Subcutaneous abdominal adipose tissue (tissue), 5 donors: ENCODE results near the gene CTXND1.

ENCODE experiments used
- H3K27ac ChIP-seq: one replicate; pipeline ENCODE4 v1.7.0; 2013; ENCODE audit warnings: low read depth, mild to moderate bottlenecking, inconsistent platforms, low read length, moderate library complexity
- H3K27me3 ChIP-seq, 5 donors: one replicate each; pipeline ENCODE4 v1.7.0; 2013; ENCODE audit warnings: low read length in 5 of 5, inconsistent platforms in 1 of 5; ENCODE audit not compliant: control insufficient read depth in 5 of 5, insufficient read depth in 4 of 5
- H3K36me3 ChIP-seq, 5 donors: one replicate each; pipeline ENCODE4 v1.7.0; 2013; ENCODE audit warnings: low read length in 5 of 5; ENCODE audit not compliant: control insufficient read depth in 5 of 5, insufficient read depth in 5 of 5
- H3K4me1 ChIP-seq, 5 donors: one replicate each; pipeline ENCODE4 v1.7.0; 2013; ENCODE audit warnings: low read length in 5 of 5, mild to moderate bottlenecking in 3 of 5, moderate library complexity in 1 of 5; ENCODE audit not compliant: control insufficient read depth in 5 of 5, insufficient read depth in 5 of 5
- H3K4me3 ChIP-seq, 5 donors: one replicate each; pipeline ENCODE4 v1.7.0; 2013; ENCODE audit warnings: low read length in 5 of 5, low read depth in 1 of 5
- H3K9ac ChIP-seq, 5 donors: one replicate each; pipeline ENCODE4 v1.7.0; 2013; ENCODE audit warnings: low read length in 5 of 5, mild to moderate bottlenecking in 4 of 5, moderate library complexity in 3 of 5
- H3K9me3 ChIP-seq, 5 donors: one replicate each; pipeline ENCODE4 v1.7.0; 2013; ENCODE audit warnings: low read length in 5 of 5; ENCODE audit not compliant: control insufficient read depth in 5 of 5
- donor health status: healthy.
- donor health status: healthy.
- donor health status: healthy.
- donor health status: healthy.
- donor health status: healthy.

The CTXND1 gene

DNA sequence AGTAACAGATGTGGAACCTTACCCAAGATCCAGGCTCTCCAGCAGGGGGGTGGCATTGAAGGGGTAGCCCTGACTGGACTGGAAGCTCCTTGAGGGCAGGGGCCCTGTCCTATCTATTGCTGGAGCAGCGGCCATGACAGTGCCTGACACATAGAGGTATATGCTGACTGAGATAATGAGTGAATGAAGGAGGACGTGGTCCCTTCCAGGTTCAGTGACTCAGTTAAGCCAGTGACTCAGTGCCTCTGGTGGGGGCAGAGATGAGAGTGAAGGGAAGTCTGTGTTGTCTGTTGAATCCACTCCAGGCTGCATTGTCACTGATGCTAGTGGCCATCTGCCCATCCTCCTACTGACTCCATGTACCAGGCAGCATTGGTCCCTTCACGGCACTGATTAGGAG lies 13.0 kb upstream of the CTXND1 start:
- Histone ChIP-seq H3K9me3 (peaks cover 0 to 2% (median 0%) of the 10 kb centered on the region in 5 donors), H3K27me3 (peaks cover 8 to 28% (median 16%) of the 10 kb centered on the region in 5 donors), H3K27ac (no peak overlapping the region), H3K4me1 (no peaks in the 10 kb centered on the region), H3K4me3 (no peak overlapping the region), H3K36me3 (no peaks in the 10 kb centered on the region), H3K9ac (no peak overlapping the region)

GRCh38 chr15:80264031-80264430 lies 12.0 kb upstream of the CTXND1 start:
- Histone ChIP-seq H3K36me3 (no peaks in the 10 kb centered on the region), H3K27ac (no peak overlapping the region), H3K27me3 (peaks cover 10 to 33% (median 18%) of the 10 kb centered on the region in 5 donors), H3K9ac (no peak overlapping the region), H3K4me1 (no peaks in the 10 kb centered on the region), H3K9me3 (peaks cover 0 to 2% (median 0%) of the 10 kb centered on the region in 5 donors), H3K4me3 (no peak overlapping the region)

DNA sequence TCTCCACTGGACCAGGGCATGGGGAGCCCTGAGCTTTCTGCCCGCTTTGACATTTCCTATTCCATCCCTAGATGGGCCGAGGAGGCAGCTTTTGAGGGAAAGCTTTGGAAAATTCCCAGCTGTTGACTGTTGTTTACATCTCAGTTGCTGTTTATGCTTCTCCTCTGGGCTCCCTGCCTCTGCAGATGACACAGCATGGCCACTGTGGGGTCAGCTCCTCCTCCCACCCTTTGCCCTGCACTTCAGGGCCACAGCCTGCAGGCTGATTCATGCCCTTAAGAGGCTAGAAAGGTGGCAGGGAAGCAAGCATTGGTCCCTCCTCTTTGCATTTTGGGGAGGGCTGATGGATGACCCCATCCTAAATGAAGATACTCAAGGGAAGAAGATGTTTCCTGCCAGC lies 8.5 kb upstream of the CTXND1 start:
- Histone ChIP-seq H3K9ac (no peak overlapping the region), H3K36me3 (no peaks in the 10 kb centered on the region), H3K4me3 (no peak overlapping the region), H3K4me1 (no peaks in the 10 kb centered on the region), H3K27me3 (peaks cover 8 to 30% (median 12%) of the 10 kb centered on the region in 5 donors), H3K27ac (no peak overlapping the region), H3K9me3 (peaks cover 0 to 2% (median 0%) of the 10 kb centered on the region in 5 donors)

- H3K36me3 ChIP-seq, result no peaks in the 10 kb centered on the region
- peaks cover 8 to 32% (median 12%) of the 10 kb centered on the region in 5 donors for H3K27me3 ChIP-seq
- no peaks in the 10 kb centered on the region for H3K4me1 ChIP-seq
- peaks cover 0 to under 1% (median 0%) of the 10 kb centered on the region in 5 donors for H3K9me3 ChIP-seq
- no peak overlapping the region for H3K27ac ChIP-seq
- no peak overlapping the region for H3K9ac ChIP-seq
- no peak overlapping the region for H3K4me3 ChIP-seq
Observed at GRCh38 chr15:80259942-80260510, 8.0 kb upstream of the CTXND1 start.

GRCh38 chr15:80251428-80252120 lies 439 bp downstream of the CTXND1 start:
- no peaks in the 10 kb centered on the region for H3K36me3 ChIP-seq
- H3K4me1 ChIP-seq, result peaks cover 0 to 11% (median 8%) of the 10 kb centered on the region in 5 donors
- no peak overlapping the region for H3K27ac ChIP-seq
- H3K27me3 ChIP-seq, result peaks cover 20 to 66% (median 33%) of the 10 kb centered on the region in 5 donors
- no peak overlapping the region for H3K9ac ChIP-seq
- H3K9me3 ChIP-seq, result no peaks in the 10 kb centered on the region
- peak overlapping the region in 4 of 5 donors; percentile 8 to 53 (median 48) for H3K4me3 ChIP-seq

GRCh38 chr15:80250614-80251427 lies 1.2 kb downstream of the CTXND1 start:
- Histone ChIP-seq H3K27ac (no peak overlapping the region), H3K27me3 (peaks cover 20 to 66% (median 33%) of the 10 kb centered on the region in 5 donors), H3K9ac (no peak overlapping the region)

DNA sequence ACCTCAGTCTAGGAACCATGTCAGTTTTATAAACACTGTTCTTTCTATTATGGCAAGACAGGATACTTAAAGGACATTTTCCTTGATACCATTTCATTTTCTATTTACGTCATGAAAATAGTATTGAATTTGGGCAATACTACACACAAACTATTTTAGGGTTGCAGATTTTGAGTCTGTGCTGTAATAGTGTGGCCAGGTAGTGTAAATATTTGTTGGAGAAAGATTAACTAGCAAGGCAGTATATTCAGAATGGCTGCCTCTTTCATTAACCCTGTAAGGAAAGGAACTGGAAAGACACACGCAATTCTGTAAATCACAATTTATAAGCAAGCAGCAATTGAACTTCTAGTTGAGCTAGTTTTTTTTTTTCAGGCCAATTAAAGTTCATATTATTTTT lies 2.0 kb downstream of the CTXND1 start:
- peaks cover 20 to 68% (median 35%) of the 10 kb centered on the region in 5 donors for H3K27me3 ChIP-seq

More at GRCh38 chr15:80250614-80251427, 1.2 kb downstream of the CTXND1 start:
- Histone ChIP-seq H3K9me3 (no peaks in the 10 kb centered on the region), H3K4me1 (peaks cover 0 to 11% (median 8%) of the 10 kb centered on the region in 5 donors), H3K4me3 (no peak overlapping the region), H3K36me3 (no peaks in the 10 kb centered on the region)

GRCh38 chr15:80247320-80247719 lies 4.7 kb downstream of the CTXND1 start:
- Histone ChIP-seq H3K4me1 (peaks cover 0 to 15% (median 10%) of the 10 kb centered on the region in 5 donors), H3K27me3 (peaks cover 13 to 54% (median 27%) of the 10 kb centered on the region in 5 donors), H3K36me3 (no peaks in the 10 kb centered on the region), H3K4me3 (no peak overlapping the region), H3K27ac (no peak overlapping the region), H3K9me3 (no peaks in the 10 kb centered on the region), H3K9ac (no peak overlapping the region)

More for the DNA sequence above, 2.0 kb downstream of the CTXND1 start:
- Histone ChIP-seq H3K4me1 (peaks cover 0 to 11% (median 8%) of the 10 kb centered on the region in 5 donors), H3K36me3 (no peaks in the 10 kb centered on the region), H3K27ac (no peak overlapping the region), H3K9me3 (no peaks in the 10 kb centered on the region), H3K4me3 (no peak overlapping the region), H3K9ac (no peak overlapping the region)

GRCh38 chr15:80246425-80246894 lies 5.6 kb downstream of the CTXND1 start:
- H3K27ac ChIP-seq, result no peak overlapping the region
- no peaks in the 10 kb centered on the region for H3K36me3 ChIP-seq
- no peaks in the 10 kb centered on the region for H3K9me3 ChIP-seq
- no peak overlapping the region for H3K9ac ChIP-seq
- H3K4me3 ChIP-seq, result no peak overlapping the region
- peaks cover 8 to 49% (median 21%) of the 10 kb centered on the region in 5 donors for H3K27me3 ChIP-seq
- peaks cover 0 to 13% (median 2%) of the 10 kb centered on the region in 5 donors for H3K4me1 ChIP-seq
